DMS53 treated with DMSO at 0.1 percent for 48 hours (cell line): Measurements from ENCODE around the gene PTGS1.
"Not testable (repeated sequence)": the region's sequence is repeated elsewhere in the genome, so short reads cannot be mapped to it uniquely, and the experiment has no call there.

ENCODE experiments used
- DNase-seq: peaks from one replicate; lab custom pipeline; 2025; ENCODE audit not compliant: unreplicated experiment; lab: John Stamatoyannopoulos, UW

Gene PTGS1

DNA sequence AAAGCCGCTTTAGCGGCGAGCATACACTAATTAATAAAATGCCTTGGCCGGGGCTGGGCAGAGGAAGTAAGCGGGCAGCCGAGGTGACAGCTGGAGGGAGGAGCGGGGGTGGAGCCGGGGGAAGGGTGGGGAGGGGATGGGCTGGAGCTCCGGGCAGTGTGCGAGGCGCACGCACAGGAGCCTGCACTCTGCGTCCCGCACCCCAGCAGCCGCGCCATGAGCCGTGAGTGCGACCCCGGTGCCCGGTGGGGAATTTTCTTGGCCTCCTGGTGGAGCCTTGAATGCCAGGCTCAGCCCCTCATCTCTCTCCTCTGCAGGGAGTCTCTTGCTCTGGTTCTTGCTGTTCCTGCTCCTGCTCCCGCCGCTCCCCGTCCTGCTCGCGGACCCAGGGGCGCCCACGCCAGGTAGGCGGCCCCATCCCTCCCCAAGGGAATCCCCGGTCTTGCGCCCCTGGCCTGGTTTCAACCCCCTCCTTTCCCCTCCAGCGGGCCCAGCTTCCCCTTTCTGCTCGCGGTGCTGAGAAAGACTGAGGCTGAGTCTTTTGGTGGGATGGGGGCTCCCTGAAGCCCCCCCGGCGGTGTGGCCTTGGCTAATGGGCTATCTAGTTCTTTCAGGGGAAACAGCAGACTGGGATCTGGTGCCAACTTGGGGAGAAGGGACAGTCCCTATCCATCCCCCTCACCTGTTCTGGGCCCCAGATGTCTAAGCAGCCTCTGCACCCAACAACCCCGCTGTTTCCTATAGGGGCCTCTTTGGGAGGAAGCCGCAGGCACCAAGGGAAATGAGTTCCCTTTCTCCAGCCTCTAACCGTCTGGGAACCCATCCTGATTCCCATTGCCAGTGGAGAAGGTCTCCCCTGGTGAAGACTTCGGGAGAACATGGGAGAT, at the start of gene PTGS1:
PTGS1 (plus strand) TSS at position 156 of the 887 bp plus-strand sequence; CDS start at position 217, 61 bp downstream.
- DNase-seq: no peak

DNA sequence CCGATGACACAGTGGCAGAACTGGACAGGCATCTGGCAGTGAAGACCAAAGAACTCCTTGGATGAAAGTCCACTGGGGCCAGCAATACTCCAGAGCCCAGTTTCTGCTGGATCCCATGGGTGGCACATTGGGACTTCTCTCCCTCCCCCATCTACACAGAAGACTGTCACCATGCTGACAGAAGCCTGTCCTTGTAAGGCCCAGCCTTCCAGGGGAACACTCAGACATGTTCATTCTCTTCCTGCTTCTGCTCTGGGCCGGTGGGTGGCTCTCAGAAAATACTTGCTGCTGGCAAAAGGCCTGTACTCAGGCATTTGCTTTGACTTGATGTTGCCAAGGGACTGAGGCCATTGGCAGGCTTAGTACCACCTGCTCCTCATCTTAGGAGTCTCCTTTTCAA, 48.3 kb upstream of the PTGS1 start:
- DNase-seq: no peak

DNA sequence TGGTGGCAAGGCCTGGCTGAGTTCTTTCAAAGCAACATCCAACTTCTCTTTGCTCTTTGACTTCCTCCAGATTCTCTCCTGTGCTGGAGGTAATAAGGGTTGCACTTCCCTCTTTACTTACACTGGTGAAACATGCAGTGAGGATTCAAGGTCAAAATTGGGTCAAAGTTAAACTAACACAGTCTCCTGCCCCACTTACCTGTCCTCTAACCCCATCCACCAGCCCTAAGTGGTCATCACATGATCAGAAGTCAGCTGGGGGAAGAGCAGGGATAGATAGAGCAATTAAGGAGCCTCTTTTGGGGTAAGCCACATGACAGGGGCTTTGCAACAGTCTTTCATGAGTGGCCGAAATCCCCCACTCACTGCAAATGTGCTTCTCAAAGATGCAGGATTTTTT, 46.2 kb upstream of the PTGS1 start:
- DNase-seq: not testable (repeated sequence)

DNA sequence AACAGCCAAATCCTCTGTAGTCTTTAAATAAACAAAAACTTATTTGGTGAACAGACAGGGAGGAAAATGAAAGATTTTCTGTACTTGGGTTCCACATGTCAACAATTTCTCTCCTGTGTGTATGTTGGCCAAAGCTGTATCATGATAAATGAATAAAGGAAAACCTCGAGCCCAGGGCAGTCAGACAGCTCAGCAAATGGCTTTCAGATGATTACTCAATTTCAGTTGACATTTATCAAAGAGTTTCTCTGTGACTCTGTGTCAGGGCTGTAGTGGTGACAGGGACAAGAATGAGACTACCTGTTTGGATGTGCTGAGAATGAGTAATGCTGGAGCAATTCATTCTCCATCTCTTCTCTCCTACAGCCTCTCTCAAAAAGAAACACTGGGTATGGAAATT, 45.7 kb upstream of the PTGS1 start:
- DNase-seq: no peak

DNA sequence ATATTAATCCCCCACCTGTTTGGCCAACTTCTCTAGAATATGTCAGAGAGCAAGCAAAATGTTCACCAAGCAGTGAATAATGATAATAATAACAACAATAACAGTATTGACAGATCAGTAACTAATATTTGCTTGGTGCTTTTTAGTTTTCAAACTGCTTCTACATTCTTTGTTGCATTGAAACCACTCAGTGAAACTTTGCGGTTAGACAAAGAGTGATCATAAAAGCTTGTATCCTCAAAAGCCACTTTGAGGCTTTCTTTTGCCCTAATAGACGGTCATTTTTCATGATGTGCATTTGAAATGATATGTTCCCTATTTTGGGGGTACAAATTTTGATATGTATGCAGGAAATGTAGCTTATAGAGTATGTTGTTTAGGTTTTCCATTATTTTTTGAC, 43.6 kb upstream of the PTGS1 start:
- no peak for DNase-seq

DNA sequence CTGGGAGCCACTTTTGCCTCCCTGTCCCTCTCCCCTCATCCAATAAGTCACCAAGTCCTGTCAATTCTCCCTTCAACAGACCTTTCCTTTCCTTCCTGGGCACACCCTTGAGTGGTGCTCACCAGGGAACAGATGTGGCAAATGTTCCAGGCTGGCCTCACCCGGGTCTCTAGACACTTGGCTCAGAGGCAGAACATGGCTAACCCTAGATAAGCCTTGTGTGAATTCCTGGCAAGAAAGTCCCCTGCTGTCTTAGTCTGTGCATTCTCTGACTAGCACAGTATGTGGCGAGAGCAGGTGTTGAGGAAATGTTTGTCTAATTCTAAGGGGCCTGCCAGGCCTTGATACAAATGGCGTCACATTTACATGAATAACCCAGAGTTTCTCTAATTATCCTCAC, 41.2 kb upstream of the PTGS1 start:
- no peak for DNase-seq

DNA sequence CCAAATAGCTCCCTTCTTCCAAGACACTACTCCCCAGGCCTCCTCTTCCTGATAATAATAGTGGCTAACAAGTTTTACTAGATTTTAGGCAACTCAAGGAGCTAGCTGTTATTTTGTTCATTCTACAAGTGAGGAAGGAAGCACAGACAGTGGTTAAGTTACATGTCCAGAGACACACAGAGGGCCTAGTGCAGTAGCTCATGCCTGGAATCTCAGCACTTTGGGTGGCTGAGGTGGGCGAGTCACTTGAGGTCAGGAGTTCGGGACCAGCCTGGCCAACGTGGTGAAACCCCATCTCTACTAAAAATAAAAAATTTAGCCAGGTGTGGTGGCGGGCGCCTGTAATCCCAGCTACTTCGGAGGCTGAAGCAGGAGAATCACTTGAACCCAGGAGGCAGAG, 40.4 kb upstream of the PTGS1 start:
- DNase-seq: not testable (repeated sequence)

DNA sequence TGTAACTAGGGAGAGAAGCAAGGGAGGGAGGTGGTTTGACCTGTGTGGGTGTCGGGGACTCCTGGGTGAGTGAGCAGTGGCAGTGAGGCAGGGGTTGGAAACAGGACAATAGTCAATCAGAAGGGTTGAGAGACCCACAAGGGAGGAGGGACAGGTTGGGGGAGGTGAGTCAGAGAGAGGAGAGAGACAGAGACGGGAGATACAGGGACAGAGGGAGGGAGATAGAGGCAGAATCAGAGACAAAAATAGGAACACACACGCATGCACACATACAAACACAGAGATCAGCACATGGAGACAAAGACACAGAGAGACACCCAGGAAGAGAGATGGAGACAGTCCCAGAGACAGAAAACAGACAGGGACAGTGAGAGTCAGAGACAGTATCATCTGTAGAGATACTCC, 39.3 kb upstream of the PTGS1 start:
- DNase-seq: no peak

DNA sequence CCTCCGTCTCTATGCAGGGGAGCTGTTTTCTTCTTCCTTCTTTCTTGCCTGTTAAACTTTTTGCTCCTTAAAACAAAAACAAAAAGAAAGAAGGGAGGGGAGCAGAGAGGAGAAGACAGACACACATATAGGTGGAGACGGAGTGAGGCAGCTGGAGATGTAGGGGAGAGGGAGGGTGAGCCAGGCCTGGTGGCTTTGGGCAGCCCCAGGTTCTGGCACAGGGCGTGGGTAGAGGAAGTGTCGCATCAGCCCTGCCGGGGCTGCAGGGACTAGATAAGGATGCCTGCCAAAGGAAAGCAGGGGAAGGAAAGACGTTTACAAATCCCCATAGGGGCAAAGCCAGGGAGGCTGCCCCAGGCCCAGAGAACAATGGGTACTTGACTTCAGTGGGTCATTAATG, 38.7 kb upstream of the PTGS1 start:
- no peak for DNase-seq

DNA sequence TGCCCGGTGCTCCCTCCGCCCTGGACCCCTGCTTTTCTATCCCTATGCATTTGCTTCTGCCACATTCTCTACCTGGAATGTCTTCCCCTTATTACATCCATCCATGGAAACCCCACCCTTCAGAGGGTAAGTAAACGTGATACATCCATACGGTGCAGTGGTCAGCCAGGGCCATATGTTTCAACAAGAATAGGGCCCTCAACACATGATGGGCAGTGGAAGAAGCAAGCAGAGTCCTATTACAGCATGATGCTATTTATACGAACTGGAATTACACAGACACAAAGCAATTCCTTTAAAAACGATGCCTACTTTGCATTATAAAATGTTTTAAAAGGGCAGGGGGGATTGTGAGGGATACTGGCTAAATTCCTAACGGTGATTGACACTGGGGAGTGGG, 38.2 kb upstream of the PTGS1 start:
- no peak for DNase-seq

DNA sequence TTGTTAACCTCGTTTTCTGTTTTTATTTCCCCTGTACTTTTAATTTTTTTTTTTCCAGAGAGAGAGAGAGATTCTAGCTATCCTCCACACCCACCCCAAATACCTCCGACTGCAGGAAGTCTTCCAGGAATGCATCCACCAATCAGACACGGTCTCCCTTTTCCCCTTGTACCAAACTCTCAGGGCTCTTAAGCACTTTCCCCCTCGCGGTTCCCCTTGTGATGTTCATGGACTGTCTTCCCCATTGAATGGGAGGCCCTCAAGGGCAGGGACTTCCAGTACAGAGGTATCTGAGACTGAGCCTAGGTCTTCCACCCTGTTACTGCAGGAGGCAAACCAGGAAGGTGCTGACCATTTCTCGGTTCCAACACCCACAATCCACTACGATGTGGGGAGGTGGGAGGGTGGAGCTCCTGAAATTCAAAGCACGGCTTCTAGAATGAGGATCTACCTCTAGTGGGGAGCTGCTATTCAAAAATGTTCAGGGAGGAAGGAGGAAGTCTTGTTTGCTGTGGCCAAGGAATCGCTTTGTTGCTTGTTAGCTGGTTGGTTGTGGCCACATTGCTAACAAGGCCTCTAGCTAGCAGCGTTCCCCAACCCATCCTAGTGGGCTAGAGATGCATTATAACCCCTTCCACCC, 37.5 kb upstream of the PTGS1 start:
- DNase-seq: no peak

DNA sequence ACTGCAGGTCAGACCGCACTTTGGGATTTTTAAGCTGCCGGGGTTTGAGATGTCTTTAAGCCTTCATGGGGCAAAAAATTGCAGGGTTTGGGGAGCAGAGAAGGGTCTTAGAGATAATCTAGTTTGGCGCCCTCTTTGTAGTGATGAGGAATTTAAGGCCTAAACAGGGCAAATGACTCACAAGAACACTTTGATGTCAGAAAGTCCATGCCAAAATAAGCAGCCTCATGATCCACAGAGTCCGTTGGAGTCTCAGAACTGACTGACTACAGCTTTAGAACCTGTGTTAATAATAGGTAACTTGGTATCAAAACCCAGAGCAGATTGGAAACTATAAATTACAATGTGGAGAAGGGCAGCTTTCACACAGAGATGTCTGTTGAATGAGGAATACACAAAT, 35.9 kb upstream of the PTGS1 start:
- no peak for DNase-seq

DNA sequence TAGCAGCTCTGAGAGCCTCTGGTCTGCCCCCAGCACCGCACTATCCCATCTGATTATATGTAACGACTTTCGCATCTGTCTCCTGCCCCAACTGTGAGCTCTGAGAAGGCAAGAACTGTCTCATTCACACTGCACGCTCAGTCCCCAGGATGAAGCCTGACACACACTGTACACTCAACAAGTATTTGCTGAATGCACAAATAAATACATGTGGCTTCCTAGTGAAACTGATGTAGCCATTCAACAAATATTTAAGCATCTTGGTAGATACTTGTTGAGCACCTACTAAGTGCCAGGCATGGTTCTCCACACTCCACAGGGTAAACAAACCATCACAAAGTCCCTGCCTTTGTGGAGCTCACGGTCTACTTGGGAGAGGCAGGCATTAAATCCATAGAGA, 34.6 kb upstream of the PTGS1 start:
- DNase-seq: no peak

DNA sequence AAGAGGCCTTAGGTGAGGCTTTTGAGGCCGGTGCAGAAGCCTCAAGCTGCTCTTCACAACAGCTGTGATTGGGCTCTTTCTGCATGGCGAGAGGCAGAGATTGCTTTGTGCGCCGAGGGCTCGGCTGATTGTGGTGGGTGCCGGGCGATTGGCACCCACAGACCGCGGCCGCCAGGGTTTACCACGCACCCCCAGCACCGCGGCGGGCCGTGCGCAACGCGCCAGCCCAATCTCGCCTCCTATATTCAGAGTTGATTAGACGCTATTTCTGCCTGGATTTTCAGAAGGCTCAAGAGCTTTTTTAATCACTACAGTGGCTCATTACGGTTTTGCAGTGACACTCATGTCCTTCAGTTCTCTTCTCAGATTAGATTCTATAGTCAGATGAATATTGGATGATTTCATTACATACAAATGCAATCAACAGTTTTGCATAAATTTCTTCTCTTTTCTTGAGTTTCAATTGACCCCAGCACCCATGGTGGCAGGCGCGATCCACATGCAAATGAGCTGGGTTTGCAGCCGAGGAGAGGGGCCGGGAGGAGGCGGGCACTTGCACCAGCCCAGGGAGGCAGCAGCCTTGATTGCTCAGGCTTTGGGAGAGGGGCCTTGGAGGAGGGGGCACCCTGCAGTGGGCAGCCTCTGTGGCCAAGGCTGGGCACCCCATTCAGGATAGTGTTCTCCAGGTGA, 33.8 kb upstream of the PTGS1 start:
- DNase-seq: no peak

DNA sequence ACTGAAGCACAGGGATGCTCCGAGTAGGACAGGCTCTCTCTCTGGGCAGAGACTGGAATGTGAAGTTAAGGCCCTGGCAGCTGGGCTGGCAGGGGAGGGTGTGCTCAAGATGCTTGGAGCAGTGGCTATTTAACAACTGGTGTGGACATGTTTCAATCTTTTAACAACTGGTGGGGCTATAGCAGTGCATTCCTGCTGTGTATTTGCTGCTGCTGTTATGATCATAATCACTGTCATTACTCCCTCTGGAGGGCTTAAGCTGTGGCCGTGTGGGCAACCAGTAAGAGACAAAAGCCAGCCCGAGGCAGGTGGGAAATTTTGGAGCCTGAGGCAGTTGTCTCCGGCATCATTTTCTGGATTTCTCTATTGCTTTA, 33.3 kb upstream of the PTGS1 start:
- DNase-seq: no peak

DNA sequence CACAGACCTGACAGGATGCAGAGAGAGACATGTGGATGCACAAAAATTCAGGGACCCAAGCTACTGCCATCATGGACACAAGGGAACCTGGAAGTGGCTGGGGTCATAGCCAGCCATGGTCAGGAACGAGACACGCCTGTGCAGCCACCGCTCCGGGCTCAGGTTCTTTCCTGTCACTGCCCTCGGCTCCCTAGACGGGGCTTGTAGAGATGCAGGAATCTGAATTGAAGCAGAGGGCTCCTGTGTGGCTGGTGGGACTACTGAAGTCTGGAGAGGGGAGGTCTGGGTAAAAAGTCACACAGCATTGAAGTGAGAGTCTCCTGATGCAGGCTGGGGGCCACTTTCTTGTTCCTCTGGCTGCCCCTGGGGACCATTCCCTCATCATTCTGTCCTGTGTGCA, 32.3 kb upstream of the PTGS1 start:
- no peak for DNase-seq

DNA sequence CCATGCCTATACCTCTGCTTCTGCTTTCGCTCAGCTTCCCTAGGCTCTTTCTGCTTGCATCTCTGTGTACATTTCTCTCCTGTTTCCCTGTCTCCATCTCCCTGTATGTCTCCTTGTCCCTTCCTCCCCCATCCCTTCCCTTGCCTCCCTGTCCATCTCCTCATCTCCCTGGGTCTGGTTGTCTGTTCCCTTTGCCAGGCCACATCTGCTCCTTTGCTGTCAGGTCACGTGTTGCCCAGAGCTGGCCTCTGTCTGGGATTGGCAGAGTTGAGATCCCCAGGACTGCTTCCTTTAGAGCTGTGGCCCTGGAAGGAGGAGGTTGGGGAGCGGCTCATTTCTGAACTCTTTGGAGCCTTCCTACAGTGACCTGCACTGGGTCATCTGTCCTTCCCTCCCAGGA, 31.8 kb upstream of the PTGS1 start:
- no peak for DNase-seq

DNA sequence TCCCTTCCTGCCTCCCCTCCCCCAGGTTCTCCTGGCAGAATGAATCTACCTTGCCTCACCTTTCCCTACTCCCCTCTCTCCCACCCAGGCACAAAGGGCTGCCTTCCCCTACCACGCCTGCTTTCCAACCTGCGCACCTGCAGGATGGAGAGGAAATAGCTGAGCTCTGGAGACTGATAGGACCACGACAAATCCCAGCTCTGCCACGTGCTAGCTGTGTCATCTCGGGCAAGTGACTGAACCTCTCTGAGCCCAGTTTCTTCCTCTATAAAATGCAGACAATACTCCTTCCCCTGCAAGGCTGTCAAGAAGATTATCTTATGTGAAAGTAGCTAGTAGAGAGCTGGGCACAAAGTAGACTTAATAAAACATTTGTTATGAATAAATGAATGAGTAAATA, 31.2 kb upstream of the PTGS1 start:
- DNase-seq: no peak

DNA sequence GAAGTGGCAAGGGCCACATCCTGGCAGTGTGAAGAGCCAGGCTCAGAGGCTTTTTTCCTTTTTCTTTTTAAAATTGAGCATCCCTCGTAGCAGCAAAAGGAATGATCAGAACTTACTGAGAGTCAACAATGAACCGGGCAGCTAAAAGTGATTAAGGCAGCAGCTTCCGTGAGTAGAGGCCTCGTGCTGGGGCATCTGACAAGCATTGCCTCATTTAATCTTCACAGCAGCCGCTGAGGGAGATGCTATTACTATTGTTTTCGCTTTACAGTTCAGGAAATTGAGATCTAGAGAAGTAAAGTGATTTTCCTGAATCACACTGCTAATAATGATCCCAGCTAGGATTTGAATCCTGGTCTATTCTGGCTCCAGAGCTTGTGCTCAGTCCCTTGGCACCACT, 30.7 kb upstream of the PTGS1 start:
- no peak for DNase-seq

DNA sequence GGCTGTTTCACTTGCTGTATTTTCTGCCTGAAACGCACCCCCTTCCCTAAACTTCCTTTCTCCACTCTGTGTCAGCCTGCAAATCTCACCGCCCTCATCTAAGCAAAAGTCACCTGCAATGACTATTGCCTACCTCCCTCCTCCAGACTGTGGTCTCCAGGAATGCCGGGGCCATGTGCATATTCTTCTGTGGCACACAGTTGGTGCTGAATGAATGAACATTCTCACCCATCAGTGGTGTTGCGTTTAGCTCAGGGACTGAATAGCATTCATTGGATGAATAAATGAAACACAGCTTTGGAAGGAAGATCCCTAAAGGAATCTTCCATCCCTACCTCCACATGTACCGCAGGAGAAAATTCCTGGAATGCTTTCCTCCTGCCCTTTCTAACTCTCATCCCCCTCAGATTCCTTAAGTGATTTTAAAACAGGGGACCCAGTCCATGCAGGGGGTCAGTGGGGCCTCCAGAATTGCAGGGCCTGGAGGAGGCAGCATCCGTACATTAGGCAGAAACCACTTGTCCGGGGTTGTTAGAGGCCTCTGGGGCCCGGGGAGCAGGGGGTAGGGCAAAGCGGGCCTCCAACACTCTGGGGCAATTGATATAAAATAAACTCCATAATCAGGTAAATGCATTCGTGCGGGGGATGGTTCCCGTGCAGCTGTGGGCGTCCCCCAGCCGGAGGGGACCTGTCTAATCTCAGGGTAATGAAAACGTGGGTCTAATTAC, 28.3 kb upstream of the PTGS1 start:
- no peak for DNase-seq
